ENCODE measurements around the gene UBE2E1.

UBE2E1 gene

GRCh38 chr3:23821858-23822257, 16.1 kb downstream of the UBE2E1 start:
- no peak for DNase-seq (ENCODE audit: low spot score)

GRCh38 chr3:23822559-23822958, 16.8 kb downstream of the UBE2E1 start:
- DNase-seq (ENCODE audit: low spot score): no peak

DNA sequence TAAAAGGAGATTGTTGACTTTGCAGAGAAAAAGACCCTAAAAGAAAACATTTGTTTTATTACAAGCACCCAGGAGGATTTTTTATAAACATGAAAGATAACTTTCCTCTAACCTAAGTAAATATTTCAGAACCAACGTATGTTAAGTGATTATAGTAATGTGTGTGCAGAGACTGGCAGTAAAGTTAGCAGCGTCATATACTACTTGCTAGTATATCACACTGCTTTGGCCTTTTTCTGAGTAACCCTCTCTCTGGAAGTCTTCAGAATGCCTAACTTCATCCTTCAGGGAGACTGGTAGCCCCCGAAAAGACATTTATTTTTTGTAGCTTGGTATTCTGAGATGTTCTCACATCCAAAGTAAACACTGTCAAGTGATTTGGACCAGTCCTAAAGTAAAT, 17.9 kb downstream of the UBE2E1 start:
- no peak for DNase-seq (ENCODE audit: low spot score)

DNA sequence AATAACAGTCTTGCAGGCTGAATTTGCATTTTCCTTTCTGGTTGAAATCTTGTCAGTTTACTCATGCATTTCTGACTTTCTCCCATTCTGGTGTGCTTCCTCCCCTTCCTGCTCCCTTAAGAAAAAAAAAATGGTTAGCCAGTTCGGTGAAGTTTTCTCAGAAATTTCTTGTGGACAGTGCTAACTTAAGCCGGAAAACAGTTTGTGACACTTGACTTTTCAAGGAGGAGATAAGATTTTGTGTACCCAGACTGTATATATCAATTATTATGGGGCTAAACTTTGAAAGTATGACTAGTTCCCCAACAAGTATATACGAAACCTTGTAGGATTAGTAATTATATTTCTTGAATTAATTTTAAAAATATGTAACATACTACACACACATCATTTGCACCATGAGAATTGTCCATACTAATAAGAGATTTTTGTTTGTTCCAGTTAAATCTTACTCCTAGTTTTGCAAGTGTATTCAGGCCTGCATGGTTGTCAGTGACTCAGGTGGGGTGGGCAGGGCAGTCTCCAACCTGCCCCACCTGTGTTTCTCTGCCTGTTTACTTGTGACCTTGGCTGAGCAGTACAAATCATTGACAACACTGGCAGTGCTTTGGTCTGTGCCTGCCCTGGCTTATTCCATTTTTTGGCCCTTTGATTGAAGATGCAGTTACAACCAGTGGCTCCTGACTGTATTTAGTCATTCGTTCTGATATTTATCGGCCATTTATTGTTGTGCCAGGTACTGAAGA, 19.1 kb downstream of the UBE2E1 start:
- no peak for DNase-seq (ENCODE audit: low spot score)

DNA sequence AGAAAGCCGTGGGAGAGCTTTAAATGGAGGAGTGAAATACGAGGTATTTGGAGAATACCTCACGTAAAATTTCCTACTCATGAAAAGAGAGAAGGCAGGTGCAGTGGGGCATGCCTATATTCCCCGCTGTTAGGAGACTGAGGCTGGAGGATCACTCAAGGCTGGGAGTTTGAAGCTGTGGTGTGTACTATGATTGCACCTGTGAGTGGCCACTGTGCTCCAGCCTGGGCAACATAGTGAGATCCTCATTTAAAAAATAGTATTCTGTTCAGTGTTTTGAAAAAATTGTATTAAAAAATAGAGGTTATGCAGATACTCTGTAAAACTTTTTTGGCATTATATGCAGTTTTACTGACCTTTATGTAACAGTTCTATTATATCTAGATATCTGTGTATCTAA, 20.0 kb downstream of the UBE2E1 start:
- DNase-seq (ENCODE audit: low spot score): no peak

- DNase-seq (ENCODE audit: low spot score): no peak
These were observed 20.8 kb downstream of the UBE2E1 start for GRCh38 chr3:23826382-23827064.

DNA sequence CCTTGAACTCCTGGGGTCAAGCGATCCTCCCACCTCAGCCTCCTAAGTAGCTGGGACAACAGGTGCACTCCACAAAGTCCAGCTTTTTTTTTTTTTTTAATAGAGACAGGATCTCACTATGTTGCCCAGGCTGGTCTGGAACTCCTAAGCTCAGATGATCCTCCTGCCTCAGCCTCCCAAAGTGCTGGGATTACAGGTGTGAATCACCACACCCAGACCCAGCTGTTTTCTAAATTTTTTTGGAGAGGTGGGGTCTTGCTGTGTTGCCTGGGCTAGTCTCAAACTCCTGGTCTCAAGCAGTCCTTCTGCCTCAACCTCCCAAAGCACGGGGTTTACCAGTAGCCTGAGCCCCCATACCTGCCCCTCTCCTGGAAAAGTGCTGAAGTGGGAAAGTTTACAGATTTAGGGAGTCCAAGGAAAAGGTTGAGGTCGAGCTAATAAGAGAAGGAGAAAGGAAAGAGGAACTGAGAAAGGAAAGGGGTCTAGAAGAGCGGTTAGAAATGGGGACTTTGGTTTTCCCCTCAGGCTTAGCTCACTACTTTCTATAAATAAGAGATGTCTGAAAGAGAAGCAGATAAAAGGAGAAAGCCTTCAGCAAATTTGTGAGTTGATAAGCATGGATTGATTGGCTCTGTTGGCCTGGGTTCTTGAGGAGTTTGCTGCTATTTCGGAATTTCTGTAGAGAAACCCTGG, 23.6 kb downstream of the UBE2E1 start:
- DNase-seq (ENCODE audit: low spot score): no peak

- DNase-seq (ENCODE audit: low spot score): no peak
These were observed 25.2 kb downstream of the UBE2E1 start for GRCh38 chr3:23830869-23831484.

- no peak for DNase-seq (ENCODE audit: low spot score)
These were observed 26.0 kb downstream of the UBE2E1 start for GRCh38 chr3:23831517-23832394.

DNA sequence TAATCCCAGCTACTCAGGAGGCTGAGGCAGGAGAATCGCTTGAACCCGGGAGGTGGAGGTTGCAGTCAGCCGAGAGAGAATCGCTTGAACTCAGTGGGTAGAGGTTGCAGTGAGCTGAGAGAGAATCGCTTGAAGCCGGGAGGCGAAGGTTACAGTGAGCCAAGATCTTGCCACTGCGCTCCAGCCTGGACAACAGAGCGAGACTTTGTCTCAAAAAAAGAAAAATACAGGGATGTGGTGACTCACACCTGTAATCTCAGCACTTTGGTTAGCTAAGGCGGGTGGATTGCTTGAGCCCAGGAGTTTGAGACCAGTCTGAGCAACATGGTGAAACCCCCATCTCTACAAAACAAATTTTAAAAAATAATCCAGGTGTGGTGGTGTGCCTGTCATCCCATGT, 26.8 kb downstream of the UBE2E1 start:
- no peak for DNase-seq (ENCODE audit: low spot score)

DNA sequence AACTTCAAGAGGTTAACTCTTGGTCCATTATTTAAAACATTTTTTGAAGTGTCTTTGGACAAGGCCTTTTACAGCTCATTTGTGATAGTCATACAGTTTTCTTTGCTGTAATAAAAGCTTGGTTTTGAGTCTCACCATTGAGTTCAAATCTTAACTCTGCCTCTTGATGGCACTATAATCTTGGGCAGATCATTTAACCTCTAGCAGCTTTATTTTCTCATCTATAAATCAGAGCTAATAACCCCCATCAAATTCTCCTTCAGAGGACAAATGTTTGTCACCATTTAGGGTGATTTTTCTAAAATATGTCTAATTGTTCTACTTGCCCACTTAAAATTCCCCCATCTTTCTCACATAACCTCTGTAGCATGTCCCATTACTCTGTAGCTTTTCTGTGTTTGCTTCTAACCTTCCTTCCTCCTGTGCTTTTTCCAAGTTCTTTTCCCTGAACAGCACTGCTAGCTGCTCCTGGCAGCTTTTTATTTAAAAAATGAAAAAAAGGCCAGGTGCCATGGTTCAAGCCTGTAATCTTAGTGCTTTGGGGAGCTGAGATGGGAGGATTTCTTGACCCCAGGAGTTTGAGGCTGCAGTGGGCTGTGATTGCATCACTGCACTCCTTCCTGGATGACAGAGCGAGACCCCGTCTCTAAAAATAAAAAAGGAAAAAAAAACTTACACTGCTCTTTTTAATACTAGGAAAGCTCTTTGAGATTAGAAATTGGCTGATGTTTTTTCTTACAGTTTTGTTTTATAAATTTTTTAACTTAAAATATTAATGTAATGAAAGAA, 28.5 kb downstream of the UBE2E1 start:
- DNase-seq (ENCODE audit: low spot score): no peak

DNA sequence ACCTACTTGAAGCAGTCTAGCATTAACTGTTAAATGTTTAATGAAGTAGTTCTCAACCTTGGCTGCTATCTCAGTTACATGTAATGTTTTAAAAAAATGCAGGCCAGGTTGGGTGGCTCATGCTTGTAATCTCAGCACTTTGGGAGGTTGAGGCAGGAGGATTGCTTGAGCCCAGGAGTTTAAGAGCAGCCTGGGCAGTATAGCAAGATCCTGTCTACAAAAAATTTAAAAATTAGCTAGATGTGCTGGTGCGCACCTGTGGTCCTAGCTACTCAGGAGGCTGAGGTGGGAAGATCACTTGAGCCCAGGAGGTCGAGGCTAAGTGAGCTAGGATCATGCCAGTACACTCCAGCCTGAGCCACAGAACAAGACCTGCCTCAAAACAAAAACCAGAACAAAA, 29.3 kb downstream of the UBE2E1 start:
- DNase-seq (ENCODE audit: low spot score): no peak

DNA sequence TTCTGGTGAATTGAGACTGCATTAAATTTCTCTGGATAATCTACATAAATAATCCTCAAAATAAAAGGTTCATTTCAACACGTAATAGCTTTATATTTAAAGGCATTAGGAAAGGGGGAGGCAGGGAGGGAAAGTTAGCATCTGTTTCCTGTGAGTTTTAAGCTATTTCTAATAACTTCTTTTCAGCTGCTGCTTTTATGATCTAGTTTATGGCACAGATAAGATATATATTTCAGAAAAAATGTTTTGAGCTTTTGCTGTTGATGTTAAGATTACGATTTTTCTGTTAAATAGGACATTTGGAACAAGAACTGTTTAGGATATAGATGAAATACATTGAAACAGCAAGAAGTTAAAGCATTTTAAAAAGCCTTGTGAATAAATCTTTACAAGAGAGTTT, 30.0 kb downstream of the UBE2E1 start:
- no peak for DNase-seq (ENCODE audit: low spot score)

DNA sequence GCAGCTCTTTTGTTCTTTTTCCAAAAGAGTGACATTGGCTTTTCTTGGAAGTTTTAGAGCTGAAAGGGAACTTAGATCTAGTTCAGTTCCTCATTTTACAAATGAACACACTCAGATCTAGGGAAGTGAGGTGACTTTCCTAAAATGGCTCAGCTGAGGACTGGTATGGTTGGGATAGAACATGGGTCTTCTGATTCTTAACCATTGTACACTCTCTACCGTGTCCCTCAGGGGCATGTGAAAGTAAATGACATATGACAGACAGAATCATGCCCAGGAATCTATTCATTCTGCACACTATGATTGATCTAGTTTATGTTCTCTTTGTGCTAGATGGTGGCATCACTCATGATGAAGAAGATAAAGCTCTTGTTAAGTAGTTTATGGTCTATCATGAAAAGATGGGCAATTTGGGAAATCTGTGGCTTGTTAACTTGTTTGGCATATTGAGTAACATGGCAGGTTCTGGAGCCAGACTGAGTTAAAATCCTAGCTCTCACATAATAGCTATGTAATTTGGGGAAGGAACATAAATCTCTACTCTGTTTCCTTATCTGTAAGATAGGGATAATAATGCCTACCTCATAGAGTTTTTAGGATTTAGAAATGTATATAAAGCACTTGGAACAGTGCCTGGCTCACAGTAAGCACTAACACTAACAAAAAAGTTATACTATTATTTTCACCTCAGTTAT, 30.9 kb downstream of the UBE2E1 start:
- DNase-seq (ENCODE audit: low spot score): no peak

- DNase-seq (ENCODE audit: low spot score): no peak
These were observed 31.5 kb downstream of the UBE2E1 start for GRCh38 chr3:23837286-23837685.

DNA sequence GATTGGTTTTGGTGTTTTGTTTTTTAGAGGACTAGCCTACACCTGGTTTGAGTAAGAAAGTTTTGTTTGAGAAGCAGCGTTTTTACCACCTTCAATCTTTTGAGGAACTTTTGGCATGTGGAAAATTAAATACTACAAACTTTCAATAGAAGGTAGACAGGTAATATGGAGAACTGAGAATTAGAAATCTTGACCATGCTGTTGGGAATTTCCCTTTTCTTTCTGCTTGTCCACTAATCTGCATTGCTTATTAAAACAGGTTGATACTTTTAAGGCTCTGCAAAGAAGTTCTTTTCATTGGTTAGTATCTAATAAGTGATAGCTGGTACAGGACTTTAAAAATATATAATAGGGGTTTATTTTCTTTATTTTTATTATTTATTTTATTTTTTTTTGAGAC, 31.9 kb downstream of the UBE2E1 start:
- DNase-seq (ENCODE audit: low spot score): no peak

DNA sequence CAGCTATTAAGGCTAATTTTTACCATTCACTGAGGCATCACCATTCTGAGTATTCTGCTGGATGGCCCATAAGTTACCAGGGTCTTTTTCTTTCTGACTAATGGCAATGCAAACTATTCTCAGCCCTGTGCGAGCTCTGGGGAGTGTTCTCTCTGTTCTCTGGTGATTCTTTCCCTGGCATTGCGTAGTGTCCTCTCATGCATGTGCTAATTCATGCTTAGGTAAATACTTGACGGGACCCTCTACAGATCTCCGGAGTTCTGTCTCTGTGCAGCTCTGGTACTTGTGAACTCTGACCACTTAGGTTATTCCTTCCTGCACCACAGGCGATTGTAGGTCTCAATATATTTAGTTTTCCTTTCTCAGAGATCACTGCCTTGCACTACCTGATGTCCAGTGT, 34.8 kb downstream of the UBE2E1 start:
- DNase-seq (ENCODE audit: low spot score): no peak

DNA sequence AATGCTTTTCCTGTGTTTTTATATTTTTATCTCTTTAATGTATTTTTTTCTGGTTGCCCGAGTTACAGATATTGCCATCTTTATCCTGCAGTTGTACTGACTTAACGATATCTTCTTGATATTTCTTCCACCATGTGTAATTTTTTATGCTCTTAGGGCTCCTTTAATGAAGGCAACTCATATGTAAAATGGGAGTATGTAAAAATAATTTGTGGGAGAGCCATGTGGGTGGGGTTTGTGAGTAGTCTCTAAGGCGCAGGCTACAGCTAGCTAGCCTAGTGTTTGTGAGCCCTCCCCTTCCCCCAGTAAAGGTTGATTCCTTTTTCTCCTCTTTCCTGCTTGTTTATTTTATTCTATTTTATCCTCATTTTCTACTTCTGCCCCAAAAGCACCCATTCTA, 38.1 kb downstream of the UBE2E1 start:
- no peak for DNase-seq (ENCODE audit: low spot score)

DNA sequence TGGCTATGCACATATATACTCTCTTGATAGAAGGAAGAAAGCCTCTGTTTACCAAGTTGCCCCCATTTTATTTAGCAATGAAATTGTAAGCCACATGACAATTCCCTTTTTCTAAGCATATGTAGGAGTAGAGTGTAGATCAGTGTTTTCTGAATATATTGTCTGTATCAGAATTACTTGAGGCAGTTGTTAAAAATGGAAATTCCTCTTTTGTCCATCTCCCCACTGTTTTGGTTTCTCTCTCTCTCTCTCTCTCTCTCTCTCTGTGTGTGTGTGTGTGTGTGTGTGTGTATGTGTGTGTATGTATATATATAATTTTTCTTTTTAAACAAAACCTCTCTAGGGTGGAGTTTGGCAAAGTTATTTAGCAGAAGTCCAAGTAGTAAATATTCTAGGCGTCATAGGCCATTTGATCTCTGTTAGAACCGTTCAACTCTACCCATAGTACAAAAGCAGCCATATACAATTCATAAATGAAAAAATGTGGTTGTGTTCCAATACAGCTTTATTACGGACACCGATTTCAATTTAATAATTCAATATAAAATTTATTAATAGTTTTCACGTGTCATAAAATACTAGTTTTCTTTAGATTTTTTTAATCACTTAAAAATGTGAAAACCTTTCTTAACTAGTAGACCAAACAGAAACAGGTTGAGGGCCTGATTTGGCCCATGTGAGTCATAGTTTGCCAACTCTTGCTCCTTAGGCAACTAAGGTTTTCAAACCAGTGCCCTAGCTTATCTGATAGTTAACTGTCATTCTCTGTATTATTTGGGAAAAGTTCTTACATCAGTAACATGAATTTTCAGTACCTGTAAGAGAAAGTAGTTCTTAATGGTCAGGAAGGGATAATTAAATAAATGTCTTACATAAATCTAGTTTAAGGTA, 39.8 kb downstream of the UBE2E1 start:
- DNase-seq (ENCODE audit: low spot score): no peak

All from COLO829 (cell line).